ENCODE measurements around the gene PRPF6. TPM values are rescaled to one million over a fixed set of nuclear protein-coding genes. Genes with fewer than 3 reads are reported as not detected.
A peak's percentile ranks its signal among the peaks of the same experiment; 100 is the strongest.

The PRPF6 gene
- total RNA-seq, 1 donor from 2014 or later: 81.5 TPM

GRCh38 chr20:63977739-63978276, 3.1 kb upstream of the PRPF6 start:
- no peak for TF ChIP-seq CTCF (conservative IDR thresholded peaks at IDR 0.05)
- no peaks in the 10 kb centered on the region for H3K36me3 Mint-ChIP-seq (ENCODE audit: low read depth)
- no peak overlapping the region for H3K27ac Mint-ChIP-seq (ENCODE audit: unreplicated experiment)
- peak overlapping the region; percentile 85 for H3K4me3 Mint-ChIP-seq
- H3K9me3 Mint-ChIP-seq: no peaks in the 10 kb centered on the region
- H3K4me1 Mint-ChIP-seq: peaks cover 42% of the 10 kb centered on the region
- no peaks in the 10 kb centered on the region for H3K27me3 Mint-ChIP-seq (ENCODE audit: low read depth)
- DNase-seq (ENCODE audit: low read depth, low spot score): no peak

- peaks cover 41% of the 10 kb centered on the region for H3K4me1 Mint-ChIP-seq
These were observed 2.4 kb upstream of the PRPF6 start for GRCh38 chr20:63978319-63979228.

GRCh38 chr20:63979229-63979556, 1.7 kb upstream of the PRPF6 start:
- Mint-ChIP-seq H3K36me3 (ENCODE audit: low read depth) (no peaks in the 10 kb centered on the region), H3K9me3 (no peaks in the 10 kb centered on the region), H3K4me3 (peak overlapping the region; percentile 85), H3K27me3 (ENCODE audit: low read depth) (no peaks in the 10 kb centered on the region), H3K4me1 (peaks cover 40% of the 10 kb centered on the region), H3K27ac (ENCODE audit: unreplicated experiment) (no peak overlapping the region)
- no peak for TF ChIP-seq CTCF (conservative IDR thresholded peaks at IDR 0.05)
- DNase-seq (ENCODE audit: low read depth, low spot score): no peak

More at GRCh38 chr20:63978319-63979228, 2.4 kb upstream of the PRPF6 start:
- Mint-ChIP-seq H3K27me3 (ENCODE audit: low read depth) (no peaks in the 10 kb centered on the region), H3K27ac (ENCODE audit: unreplicated experiment) (no peak overlapping the region), H3K4me3 (peak overlapping the region; percentile 85), H3K36me3 (ENCODE audit: low read depth) (no peaks in the 10 kb centered on the region), H3K9me3 (no peaks in the 10 kb centered on the region)
- TF ChIP-seq CTCF (conservative IDR thresholded peaks at IDR 0.05): no peak
- DNase-seq (ENCODE audit: low read depth, low spot score): peak; percentile 40

GRCh38 chr20:63979557-63980316, 1.2 kb upstream of the PRPF6 start, which contains the start of gene SAMD10:
Gene SAMD10 (minus strand): TSS chr20:63979642. CDS start chr20:63979467, 175 bp downstream.
- H3K4me3 Mint-ChIP-seq: peak within 1 kb of the TSS; percentile 96
- H3K27ac Mint-ChIP-seq (ENCODE audit: unreplicated experiment): peak within 1 kb of the TSS; percentile 57
- H3K4me1 Mint-ChIP-seq: peaks cover 40% of the 10 kb centered on the region
- peaks cover 4% of the 10 kb centered on the region for H3K36me3 Mint-ChIP-seq (ENCODE audit: low read depth)
- peak; percentile 45 for DNase-seq (ENCODE audit: low read depth, low spot score)
- peak; percentile 57 for TF ChIP-seq CTCF (conservative IDR thresholded peaks at IDR 0.05)
- no peaks in the 10 kb centered on the region for H3K9me3 Mint-ChIP-seq
- no peaks in the 10 kb centered on the region for H3K27me3 Mint-ChIP-seq (ENCODE audit: low read depth)

DNA sequence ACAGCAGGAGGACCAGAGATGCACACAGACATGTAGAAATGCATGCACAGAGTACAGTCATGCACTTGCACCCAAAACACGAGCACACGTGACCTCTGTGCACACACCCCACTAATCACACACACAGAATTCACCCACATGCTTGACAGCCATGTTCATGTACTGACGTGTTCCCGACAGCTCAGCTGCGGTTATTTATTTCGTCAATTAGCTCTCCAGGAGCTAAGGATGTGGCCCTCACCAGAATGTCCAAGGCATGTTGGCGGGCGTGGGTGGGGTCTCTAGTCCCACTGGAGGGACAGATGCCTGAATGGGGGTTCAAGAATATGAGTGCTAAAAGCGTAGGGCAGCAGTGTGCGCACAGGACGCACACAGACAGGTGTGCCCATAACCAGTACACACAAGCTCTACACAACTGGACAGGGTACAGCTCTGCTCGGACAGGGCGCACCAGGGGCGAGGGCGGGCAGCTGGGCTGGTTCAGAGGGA, 571 bp upstream of the PRPF6 start:
- Mint-ChIP-seq H3K4me3 (peak overlapping the region; percentile 96), H3K27ac (ENCODE audit: unreplicated experiment) (peak overlapping the region; percentile 57)

More for the DNA sequence above, 571 bp upstream of the PRPF6 start:
- Mint-ChIP-seq H3K4me1 (peaks cover 40% of the 10 kb centered on the region), H3K9me3 (no peaks in the 10 kb centered on the region), H3K36me3 (ENCODE audit: low read depth) (peaks cover 5% of the 10 kb centered on the region), H3K27me3 (ENCODE audit: low read depth) (no peaks in the 10 kb centered on the region)
- TF ChIP-seq CTCF (conservative IDR thresholded peaks at IDR 0.05): no peak
- no peak for DNase-seq (ENCODE audit: low read depth, low spot score)

All from neural crest cell (in vitro differentiated cells).